Adrenal gland (tissue), 12 donors: Measurements from ENCODE around the gene CARM1. TPM values are rescaled to one million over a fixed set of nuclear protein-coding genes. Genes with fewer than 3 reads are reported as not detected.
"Not testable (repeated sequence)": the region's sequence is repeated elsewhere in the genome, so short reads cannot be mapped to it uniquely, and the experiment has no call there.

Experiments used
- DNase-seq, 7 donors: peaks; one replicate each; pipeline ENCODE4 v3.0.0-alpha.2; 2019 to 2020
- H3K27ac ChIP-seq, 5 donors: fragments of 200-600 bp; sonication (generic) in 4 of 5; 1 replicate in 3 of 5; 2 replicates in 2 of 5; pipeline versions ENCODE4 v1.5.1 to v1.8.0; 2016 to 2020; ENCODE audit warnings: mild to moderate bottlenecking in 1 of 5
- H3K27me3 ChIP-seq: fragments of 200-600 bp; 2 replicates; pipeline ENCODE4 v1.8.0; 2021
- H3K36me3 ChIP-seq, 2 donors: fragments of 200-600 bp; replicated peaks in 1 of 2; 1 replicate in 1 of 2; 2 replicates in 1 of 2; pipeline versions ENCODE4 v1.5.1 to v1.8.0; 2018 to 2022
- H3K4me1 ChIP-seq, 2 donors: fragments of 200-600 bp; replicated peaks in 1 of 2; 1 replicate in 1 of 2; 2 replicates in 1 of 2; pipeline versions ENCODE4 v1.5.1 to v1.8.0; 2018 to 2021
- H3K4me3 ChIP-seq, 4 donors: fragments of 200-600 bp; sonication (generic) in 3 of 4; one replicate each; pipeline ENCODE4 v1.5.1; 2016 to 2018
- H3K9me3 ChIP-seq, 3 donors: fragments of 200-600 bp; sonication (generic) in 1 of 3; replicated peaks in 1 of 3; 1 replicate in 2 of 3; 2 replicates in 1 of 3; pipeline versions ENCODE4 v1.5.1 to v1.8.0; 2016 to 2021
- CTCF ChIP-seq, 6 experiments: fragments of 450-650 bp in 4 of 6; fragments of 200-600 bp in 2 of 6; sonication (generic) in 1 of 6; IDR thresholded peaks; 1 replicate in 5 of 6; 2 replicates in 1 of 6; pipeline versions ENCODE4 v1.5.1 to v1.8.0; 2016 to 2021; ENCODE audit warnings: antibody characterized with exemption in 6 of 6, mild to moderate bottlenecking in 2 of 6, moderate library complexity in 1 of 6
- POLR2A ChIP-seq, 2 donors: fragments of 450-650 bp; IDR thresholded peaks; one replicate each; pipeline ENCODE4 v1.6.1; 2017; ENCODE audit warnings: antibody characterized with exemption in 2 of 2, mild to moderate bottlenecking in 2 of 2, moderate library complexity in 1 of 2
- WGBS, 4 donors: extraction: QIAGEN DNeasy Blood & Tissue Kit in 2 of 4; methylation state at CpG; one replicate each; pipeline versions ENCODE4 v1.1.5 to v1.1.7; 2013 to 2017; 5-methylcytosine and 5-hydroxymethylcytosine counted together
- intact Hi-C, 2 donors: fragments of 100-400 bp; cut with DNase I; formaldehyde crosslinking; loops; one replicate each; pipeline versions ENCODE4 v1.14.1 to v1.15.0; 2022 to 2023
- polyA plus RNA-seq, 3 donors: library from polyadenylated mRNA; stranded (reverse); fragments of 200-250 nt in 2 of 3; fragments of 350-450 nt in 1 of 3; fragmentation: Illumina TruSeq in 1 of 3; extraction: RNeasy Lipid Tissue Mini Kit (QIAGEN cat#74804) in 1 of 3; gene quantifications; one replicate each; pipeline ENCODE4 v1.2.3, GENCODE V29; 2013 to 2014
- total RNA-seq, 9 donors: library from RNA; depleted of rRNA in 4 of 9; stranded (reverse); fragments of >200 nt in 4 of 9; fragments of 120-200 nt in 1 of 9; fragmentation: NEBNext Ultra II Directional in 1 of 9; extraction: Animal tissue kit (Norgen Biotek cat#: 25700) in 1 of 9; gene quantifications; one replicate each; pipeline versions ENCODE4 v1.1.0 to v1.2.4, GENCODE V29; 2013 to 2023
- donor health status: healthy with polysubstance abuse.
- donor health status: Bipolar disorder and iron deficiency.
- donor health status: DM: yes; HTN: yes; CAD: no.
- donor health status: DM: no; HTN: no; CAD: no.
- donor health status: DM: no; HTN: no; CAD: no.
- donor health status: DM: yes; HTN: yes; CAD: no.

CARM1 gene
- total and polyA plus RNA-seq, 12 donors = 8.2 to 38.1 (median 21.6) TPM

GRCh38 chr19:10855879-10856522, 15.4 kb upstream of the CARM1 start:
- H3K4me1 ChIP-seq = no peaks in the 10 kb centered on the region
- TF ChIP-seq CTCF (IDR thresholded peaks at IDR 0.05) = peak; percentile 37 to 42 (median 38)
- TF ChIP-seq POLR2A (IDR thresholded peaks at IDR 0.05) = no peak
- H3K9me3 ChIP-seq = no peaks in the 10 kb centered on the region
- H3K36me3 ChIP-seq = no peaks in the 10 kb centered on the region
- WGBS, 4 donors = 70 to 79% (median 75%) methylated on average over 3 to 5 of the region's 5 CpGs
- intact Hi-C loops = no loop called here
- no peak overlapping the region for H3K4me3 ChIP-seq
- DNase-seq = no peak
- no peaks in the 10 kb centered on the region for H3K27me3 ChIP-seq
- no peak overlapping the region for H3K27ac ChIP-seq

- H3K27me3 ChIP-seq, H3K9me3 ChIP-seq, H3K4me1 ChIP-seq, intact Hi-C loops, DNase-seq, H3K27ac ChIP-seq, H3K4me3 ChIP-seq, H3K36me3 ChIP-seq: not testable (repeated sequence)
- WGBS, 4 donors = 75 to 93% (median 90%) methylated on average over 1 of the region's 1 CpG
Observed at GRCh38 chr19:10856899-10857298, 14.5 kb upstream of the CARM1 start.

GRCh38 chr19:10858204-10858828, 13.0 kb upstream of the CARM1 start:
- TF ChIP-seq POLR2A (IDR thresholded peaks at IDR 0.05) = no peak
- TF ChIP-seq CTCF (IDR thresholded peaks at IDR 0.05) = peak in 5 of 6 experiments; percentile 17 to 49 (median 46)
- no peaks in the 10 kb centered on the region for H3K4me1 ChIP-seq
- intact Hi-C loops = no loop called here
- H3K27ac ChIP-seq = no peak overlapping the region
- no peaks in the 10 kb centered on the region for H3K36me3 ChIP-seq
- 52 to 60% (median 56%) methylated on average over 4 of the region's 4 CpGs for WGBS, 4 donors
- H3K4me3 ChIP-seq = no peak overlapping the region
- H3K27me3 ChIP-seq = no peaks in the 10 kb centered on the region
- H3K9me3 ChIP-seq = no peaks in the 10 kb centered on the region
- no peak for DNase-seq

GRCh38 chr19:10861103-10861651, 10.2 kb upstream of the CARM1 start:
- peak in 5 of 7 donors; percentile 48 to 76 (median 66) for DNase-seq
- Histone ChIP-seq H3K36me3 (no peaks in the 10 kb centered on the region), H3K27me3 (no peaks in the 10 kb centered on the region), H3K9me3 (no peaks in the 10 kb centered on the region), H3K4me3 (no peak overlapping the region), H3K27ac (no peak overlapping the region), H3K4me1 (peaks cover 0 to 5% of the 10 kb centered on the region in 2 donors)
- WGBS, 4 donors = 49 to 70% (median 63%) methylated on average over 7 of the region's 7 CpGs
- intact Hi-C loops = loop anchor here in 1 of 2 donors (10.0 kb wide), 1 partner anchor 146 kb away; the partner anchor contains the start of gene DNM2
- TF ChIP-seq CTCF (IDR thresholded peaks at IDR 0.05) (peak; percentile 19 to 47 (median 39)), POLR2A (IDR thresholded peaks at IDR 0.05) (no peak)
